ENCODE data around the gene MLEC.

Gene MLEC

GRCh38 chr12:120696626-120697025 lies 9.7 kb downstream of the MLEC start:
- no peak for DNase-seq

GRCh38 chr12:120697344-120697743 lies 10.4 kb downstream of the MLEC start:
- DNase-seq: no peak

GRCh38 chr12:120698665-120699064 lies 11.7 kb downstream of the MLEC start:
- DNase-seq: no peak

DNA sequence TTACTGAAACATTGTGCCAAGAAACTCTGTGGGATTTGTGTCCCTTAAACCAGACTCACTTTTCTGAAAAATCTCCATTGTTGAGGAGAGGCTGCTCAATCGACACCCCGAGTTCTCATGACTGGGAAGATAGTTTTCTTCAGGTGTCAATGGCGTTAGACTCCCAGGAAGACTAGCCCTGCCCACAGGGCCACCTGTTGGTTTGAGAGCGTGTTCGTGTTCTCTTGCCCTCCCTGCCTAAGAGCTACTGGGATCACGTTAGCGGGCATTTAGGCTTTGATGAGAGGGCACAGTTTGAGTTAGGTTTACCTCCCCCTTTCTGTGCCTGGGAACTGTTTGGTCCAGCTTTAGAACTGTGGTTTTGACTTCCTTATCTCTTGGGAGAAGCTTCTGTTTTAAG lies 12.6 kb downstream of the MLEC start:
- no peak for DNase-seq

DNA sequence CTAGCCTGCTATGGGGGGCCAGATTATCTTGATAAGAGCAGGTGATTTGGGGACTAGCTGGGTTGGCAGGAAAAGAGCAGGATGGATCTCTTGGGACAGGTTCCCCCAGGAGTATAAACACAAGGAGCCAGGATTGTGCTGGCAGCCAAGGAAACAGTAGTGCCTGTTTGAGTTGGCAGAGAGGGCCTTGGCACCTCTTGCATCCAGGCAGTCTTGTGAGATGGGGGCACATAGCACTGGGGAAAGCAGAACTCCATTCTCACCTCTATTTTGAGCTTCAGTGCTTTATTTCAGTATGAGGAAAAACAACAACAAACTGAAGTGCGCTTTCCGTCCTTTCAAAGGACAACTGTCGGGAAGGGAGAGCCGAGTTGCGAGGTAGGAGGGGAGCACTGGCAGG lies 13.9 kb downstream of the MLEC start:
- DNase-seq: no peak

- no peak for DNase-seq
Observed at GRCh38 chr12:120702637-120703036, 15.7 kb downstream of the MLEC start.

GRCh38 chr12:120703311-120703942 lies 16.5 kb downstream of the MLEC start:
- no peak for DNase-seq

DNA sequence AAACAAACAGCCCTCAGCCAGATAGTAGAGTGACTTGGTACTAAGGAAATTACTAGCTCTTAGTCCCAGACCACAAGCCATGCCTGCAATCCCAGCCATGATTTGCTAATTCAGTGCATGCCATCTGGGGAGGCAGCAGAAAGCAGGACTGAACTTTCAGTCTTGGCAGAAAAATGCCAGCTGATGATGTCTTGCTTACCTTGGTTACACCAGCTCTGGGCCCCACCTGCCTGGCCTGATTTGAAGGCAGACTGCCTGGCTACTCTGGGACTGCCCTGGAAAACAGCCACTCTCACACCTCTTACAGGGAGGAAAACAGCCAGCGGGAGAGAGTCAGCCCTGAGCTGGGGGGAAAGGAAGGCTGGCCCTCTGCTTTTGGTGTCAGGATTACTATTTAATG lies 18.7 kb downstream of the MLEC start:
- DNase-seq: no peak

GRCh38 chr12:120706029-120706428 lies 19.1 kb downstream of the MLEC start:
- DNase-seq: no peak

DNA sequence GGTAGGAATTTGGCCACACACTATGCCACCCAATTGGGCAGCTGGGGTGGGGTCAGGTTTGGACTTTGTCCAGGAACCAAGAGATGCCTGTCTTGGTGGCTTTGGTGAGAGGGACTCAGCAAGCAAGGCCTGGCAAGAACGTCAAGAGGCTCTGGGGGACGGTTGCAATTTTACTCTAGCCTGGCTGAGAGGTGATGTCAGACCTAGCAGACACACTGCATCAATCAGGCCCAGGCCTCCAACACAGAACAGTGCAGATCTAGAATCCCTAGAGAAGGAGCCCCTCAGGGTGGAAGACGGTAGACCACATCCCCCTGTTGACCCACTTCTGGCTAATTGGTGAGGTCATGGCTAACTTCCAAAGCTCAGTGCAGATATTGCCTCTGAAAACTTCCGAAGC lies 21.7 kb downstream of the MLEC start:
- DNase-seq: no peak

DNA sequence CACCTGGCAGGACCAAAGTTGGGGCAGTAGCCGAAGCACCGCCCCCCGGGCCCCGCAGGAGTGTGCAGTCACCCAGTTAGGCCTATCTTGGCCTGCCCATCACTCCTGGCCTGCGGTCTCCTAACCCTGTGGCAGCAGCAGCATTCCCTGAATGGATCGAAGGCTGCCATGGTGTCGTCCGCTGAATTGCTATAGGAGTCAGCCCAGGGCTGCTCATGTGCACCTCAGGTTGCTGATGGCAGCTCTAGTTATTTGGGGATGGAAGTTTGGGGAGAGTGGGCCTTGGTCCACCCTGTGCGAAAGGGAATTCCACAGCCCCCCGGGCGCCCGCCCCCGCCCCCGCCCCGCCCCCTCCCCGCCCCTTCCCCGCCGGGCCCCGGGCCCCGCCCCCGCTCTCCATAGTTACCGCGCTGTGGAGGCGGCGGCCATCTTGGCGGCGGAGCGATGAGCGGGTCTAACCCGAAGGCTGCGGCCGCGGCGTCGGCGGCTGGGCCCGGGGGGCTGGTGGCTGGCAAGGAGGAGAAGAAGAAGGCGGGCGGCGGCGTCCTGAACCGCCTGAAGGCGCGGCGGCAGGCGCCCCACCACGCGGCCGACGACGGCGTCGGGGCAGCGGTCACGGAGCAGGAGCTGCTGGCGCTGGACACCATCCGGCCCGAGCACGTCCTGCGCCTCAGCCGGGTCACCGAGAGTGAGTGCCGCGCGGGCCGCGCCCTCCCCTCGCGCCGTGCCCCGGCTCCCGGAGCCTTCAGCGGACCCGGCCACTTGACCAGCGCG lies 23.3 kb downstream of the MLEC start, which contains the start of gene UNC119B:
Gene UNC119B (plus strand): TSS at position 428 of the 774 bp plus-strand sequence. CDS start 17 bp downstream, at position 445.
- peak; percentile 60 for DNase-seq

DNA sequence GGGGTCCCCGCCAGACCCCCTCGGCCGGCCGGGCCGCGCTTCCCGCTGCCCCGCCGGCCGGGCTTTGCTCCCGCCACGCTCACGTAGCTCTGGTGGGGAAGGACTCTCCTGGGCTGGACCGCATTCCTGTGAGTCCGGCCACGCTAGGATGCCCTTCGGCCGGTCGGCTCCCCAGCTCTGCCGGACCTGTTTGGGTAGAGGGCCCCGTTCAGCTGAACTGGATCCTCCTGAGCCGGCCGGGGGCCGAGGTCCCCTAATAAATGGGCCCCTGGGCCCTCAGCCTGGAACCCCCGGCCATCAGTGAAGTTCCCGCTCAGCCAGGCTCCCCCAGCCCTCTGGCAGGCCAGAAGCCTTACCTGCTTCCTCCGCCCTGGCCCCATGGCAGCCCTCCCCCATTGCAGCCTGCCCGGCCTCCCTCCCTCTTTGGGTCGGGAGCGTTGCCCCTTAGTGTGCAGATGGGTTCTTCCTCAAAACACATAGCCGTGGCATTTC lies 23.9 kb downstream of the MLEC start:
- no peak for DNase-seq

DNA sequence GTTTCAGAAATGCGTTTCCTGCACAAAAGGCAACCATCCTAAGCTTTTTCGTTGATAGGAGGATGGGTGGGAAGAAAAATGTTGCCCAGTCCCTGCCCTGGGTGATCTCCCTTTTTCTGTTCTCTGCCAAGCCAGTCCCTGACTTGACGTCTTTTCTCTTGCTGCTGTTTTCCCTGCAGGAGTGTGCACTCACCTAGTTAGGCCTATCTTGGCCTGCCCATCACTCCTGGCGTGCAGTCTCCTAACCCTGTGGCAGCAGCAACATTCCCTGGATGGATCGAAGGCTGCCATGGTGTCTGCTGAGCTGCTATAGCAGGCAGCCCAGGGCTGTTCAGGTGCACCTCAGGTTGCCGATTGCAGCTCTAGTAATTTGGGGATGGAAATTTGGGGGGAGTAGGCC lies 24.5 kb downstream of the MLEC start:
- no peak for DNase-seq

- no peak for DNase-seq
Observed at GRCh38 chr12:120712610-120713009, 25.7 kb downstream of the MLEC start.

DNA sequence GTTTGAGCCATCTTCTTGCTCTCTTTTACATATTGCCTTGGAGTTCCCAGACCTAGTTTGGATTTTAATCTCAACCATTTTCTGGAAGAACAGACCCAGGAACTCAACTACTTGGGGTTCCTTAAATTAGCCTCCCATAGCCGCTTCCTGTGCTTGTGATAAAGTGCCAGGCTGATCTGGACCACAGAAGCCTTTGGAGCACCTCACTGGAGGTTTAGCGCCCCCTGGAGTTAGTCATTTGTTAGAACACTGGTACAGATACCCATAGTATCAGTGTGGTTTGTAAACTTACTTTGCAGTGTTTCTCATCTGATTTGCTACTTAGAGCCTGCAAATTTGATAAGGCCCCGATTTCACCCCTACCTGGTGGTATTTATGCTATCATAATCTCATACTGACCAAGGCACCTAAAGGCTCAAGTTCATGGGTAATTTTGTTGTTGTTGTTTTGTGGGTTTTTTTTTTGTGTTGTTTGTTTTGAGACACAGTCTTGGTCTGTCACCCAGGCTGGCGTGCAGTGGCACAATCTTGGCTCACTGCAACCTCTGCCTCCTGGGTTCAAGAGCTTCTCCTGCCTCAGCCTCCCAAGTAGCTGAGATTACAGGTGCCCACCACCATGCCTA lies 27.0 kb downstream of the MLEC start:
- peak; percentile 82 for DNase-seq

- no peak for DNase-seq
Observed at GRCh38 chr12:120718055-120718454, 31.1 kb downstream of the MLEC start.

- DNase-seq: no peak
Observed at GRCh38 chr12:120719072-120719471, 32.1 kb downstream of the MLEC start.

GRCh38 chr12:120719496-120720233 lies 32.7 kb downstream of the MLEC start:
- no peak for DNase-seq

DNA sequence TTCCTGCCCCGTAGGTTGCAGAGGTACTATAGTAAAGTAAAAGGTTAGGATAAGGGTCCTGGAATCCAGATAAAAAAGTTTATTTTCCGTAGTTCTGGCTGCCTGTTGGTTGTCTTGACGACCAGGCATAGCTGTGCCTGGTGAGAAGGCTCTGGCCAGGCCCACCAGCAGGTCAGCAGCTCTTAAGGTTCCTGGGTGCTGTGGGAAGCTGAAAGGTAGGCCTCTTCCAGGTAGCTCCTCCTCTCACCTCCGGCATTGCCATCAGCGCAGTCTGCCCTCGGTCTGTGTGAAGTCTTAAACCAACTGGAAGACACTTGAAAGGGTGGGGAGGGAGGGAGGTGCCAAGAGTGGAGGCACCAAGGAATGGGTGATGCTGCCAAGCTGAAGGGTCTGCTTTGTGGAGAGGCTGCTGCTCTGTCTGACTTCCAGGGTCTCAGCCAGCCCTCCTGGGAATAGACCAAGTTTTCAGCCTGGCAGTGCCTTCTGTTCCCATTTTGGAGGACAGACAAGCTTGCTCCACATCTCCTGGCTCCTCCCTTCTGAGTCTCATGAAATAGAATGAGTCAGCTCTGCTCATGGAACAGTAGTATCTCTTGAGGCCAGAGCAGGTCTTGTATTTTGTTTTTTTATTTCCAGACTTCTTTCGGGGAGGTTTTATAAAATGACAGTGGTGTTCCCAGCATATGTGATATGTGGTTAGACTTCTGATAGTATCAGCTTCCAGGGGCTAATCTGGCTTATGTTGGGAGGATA lies 33.5 kb downstream of the MLEC start:
- peak; percentile 30 for DNase-seq

DNA sequence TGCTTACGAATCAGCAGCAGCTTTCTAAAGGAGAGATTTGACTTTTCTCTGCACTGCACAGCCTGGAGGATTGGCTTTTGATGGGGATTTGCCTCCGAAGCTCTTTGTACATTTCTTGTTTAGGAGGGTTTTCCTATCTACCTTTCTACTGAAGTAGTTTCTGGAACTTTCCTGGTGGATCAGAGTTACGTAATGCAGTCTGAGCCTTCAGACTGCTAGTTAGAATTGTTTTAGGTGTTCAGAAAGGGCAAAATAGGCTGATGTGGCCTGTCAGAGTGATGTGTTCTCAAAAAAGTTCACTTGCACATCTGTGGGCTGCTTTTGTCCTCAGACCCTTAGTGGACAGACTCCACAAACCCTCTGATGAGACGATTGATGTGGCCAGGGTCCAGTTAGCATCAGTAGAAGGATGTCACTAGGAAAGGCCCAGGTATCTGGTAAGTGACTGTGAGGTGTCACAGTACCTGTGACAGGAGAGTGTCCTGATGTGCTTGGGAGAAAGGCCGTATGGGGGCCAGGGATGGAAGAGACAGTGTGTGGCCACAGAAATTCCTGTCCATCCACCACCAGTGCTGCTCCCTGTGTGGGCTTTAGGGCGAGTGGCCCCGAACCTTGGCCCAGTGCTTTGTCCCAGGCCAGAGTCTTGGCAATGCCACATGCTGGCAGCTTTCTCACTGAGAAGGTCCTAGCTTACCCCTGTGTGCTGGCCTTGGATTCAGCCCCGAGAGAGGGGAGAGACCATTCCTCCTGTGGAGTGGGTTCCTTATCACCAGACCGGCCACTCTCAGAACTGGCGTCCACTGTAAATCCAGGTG lies 34.2 kb downstream of the MLEC start:
- no peak for DNase-seq

DNA sequence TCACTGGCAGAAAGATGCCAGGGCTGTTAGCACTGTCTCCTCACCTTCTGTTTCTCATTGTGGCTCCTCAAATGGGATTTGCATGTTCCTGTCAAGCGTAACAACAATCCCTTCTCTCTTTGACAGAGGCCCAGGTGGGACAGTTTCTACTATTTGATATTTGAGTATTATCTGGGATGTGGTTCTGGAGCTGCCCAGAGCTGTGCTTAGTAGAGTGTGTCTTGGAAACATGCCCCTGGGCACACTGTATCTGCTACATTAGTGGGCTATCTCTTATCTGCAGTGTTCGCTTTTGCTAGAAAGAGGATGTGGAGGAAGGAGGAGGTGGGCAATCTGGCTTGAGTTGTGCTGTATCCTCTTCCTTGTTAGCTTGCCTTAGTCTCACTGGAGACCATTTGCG lies 34.9 kb downstream of the MLEC start:
- no peak for DNase-seq

Measured in fibroblast of skin of scalp (primary cell).